ENCODE data around the gene GPC3. TPM values are rescaled to one million over a fixed set of nuclear protein-coding genes. Genes with fewer than 3 reads are reported as not detected.
A peak's percentile ranks its signal among the peaks of the same experiment; 100 is the strongest.

Gene GPC3
- polyA plus RNA-seq, 2 of the 4 experiments (the other 2 are of a cell fraction): not detected

GRCh38 chrX:134002921-134003615 is 17.7 kb upstream of the GPC3 start:
- 9% methylated on average over 4 of the region's 4 CpGs for WGBS (ENCODE audit: missing lambda C conversion rate)
- Histone ChIP-seq H3K9me3 (no peaks in the 10 kb centered on the region), H3K4me2 (no peak overlapping the region), H3K4me1 (no peaks in the 10 kb centered on the region), H3K4me3 (no peak overlapping the region), H3K27ac (no peak overlapping the region)
- ChIA-PET POLR2A (no interaction called here), CTCF (no interaction called here)
- DNase-seq (ENCODE audit: low read depth in 1 of 2, low spot score in 1 of 2): no peak
- FAIRE-seq: no peak
- ATAC-seq: no peak
- TF ChIP-seq CEBPB (IDR thresholded peaks at IDR 0.05) (no peak), MYC (IDR thresholded peaks at IDR 0.05; ENCODE audit: borderline replicate concordance, low read length) (no peak), EP300 (IDR thresholded peaks at IDR 0.05) (no peak), USF2 (IDR thresholded peaks at IDR 0.05) (no peak), PHF8 (IDR thresholded peaks at IDR 0.05; ENCODE audit: borderline replicate concordance, low read depth) (no peak), MAFK (IDR thresholded peaks at IDR 0.05; ENCODE audit: partially characterized antibody) (no peak), HES2 (IDR thresholded peaks at IDR 0.05) (no peak), HMGXB4 (CRISPR knock-in tag; IDR thresholded peaks at IDR 0.05; ENCODE audit: borderline replicate concordance) (no peak), JUNB (IDR thresholded peaks at IDR 0.05) (no peak)

- TF ChIP-seq KDM1A (IDR thresholded peaks at IDR 0.05; ENCODE audit: low read depth) (no peak), CTCF (IDR thresholded peaks at IDR 0.05) (no peak), BCL3 (IDR thresholded peaks at IDR 0.05) (no peak)
- WGBS (ENCODE audit: missing lambda C conversion rate): 11% methylated on average over 14 of the region's 14 CpGs
- Histone ChIP-seq H3K4me1 (no peaks in the 10 kb centered on the region), H3K4me3 (no peak overlapping the region), H3K27ac (no peak overlapping the region), H3K4me2 (no peak overlapping the region), H3K9me3 (no peaks in the 10 kb centered on the region)
- no peak for DNase-seq (ENCODE audit: low read depth in 1 of 2, low spot score in 1 of 2)
- POLR2A ChIA-PET: no interaction called here
- CTCF ChIA-PET: no interaction called here
- ATAC-seq: no peak
- no peak for FAIRE-seq
These were observed 15.2 kb upstream of the GPC3 start for GRCh38 chrX:134000260-134001245.

- 61% methylated on average over 12 of the region's 12 CpGs for WGBS (ENCODE audit: missing lambda C conversion rate)
- Histone ChIP-seq H3K4me3 (no peak overlapping the region), H3K4me1 (no peaks in the 10 kb centered on the region), H3K4me2 (no peak overlapping the region), H3K27ac (no peak overlapping the region), H3K9me3 (no peaks in the 10 kb centered on the region)
- peak; percentile 65 for FAIRE-seq
- CTCF ChIA-PET: no interaction called here
- TF ChIP-seq MYC (IDR thresholded peaks at IDR 0.05; ENCODE audit: borderline replicate concordance, low read length) (no peak), SMC3 (IDR thresholded peaks at IDR 0.05) (no peak), JUN (IDR thresholded peaks at IDR 0.05) (no peak), ATOH8 (CRISPR knock-in tag; IDR thresholded peaks at IDR 0.05; ENCODE audit: low read depth) (no peak)
- no peak for ATAC-seq
- POLR2A ChIA-PET: no interaction called here
- DNase-seq (ENCODE audit: low read depth in 1 of 2, low spot score in 1 of 2): no peak
These were observed 13.8 kb upstream of the GPC3 start for GRCh38 chrX:133999031-133999705.
